Glutamatergic neuron (in vitro differentiated cells): ENCODE measurements around the gene PACSIN1. TPM values are rescaled to one million over a fixed set of nuclear protein-coding genes. Genes with fewer than 3 reads are reported as not detected.

ENCODE experiments used
- DNase-seq: peaks from one replicate; pipeline ENCODE4 v3.0.0; 2022
- H3K27ac Mint-ChIP-seq: one replicate; pipeline ENCODE4 v1.8.0; 2020; ENCODE audit warnings: mild to moderate bottlenecking, mixed read lengths, inconsistent platforms; ENCODE audit not compliant: unreplicated experiment
- H3K27me3 Mint-ChIP-seq: one replicate; pipeline ENCODE4 v1.8.0; 2020; ENCODE audit warnings: mild to moderate bottlenecking, moderate library complexity, mixed read lengths, inconsistent platforms; ENCODE audit not compliant: unreplicated experiment
- H3K36me3 Mint-ChIP-seq: one replicate; pipeline ENCODE4 v1.8.0; 2020; ENCODE audit warnings: mild to moderate bottlenecking, mixed read lengths, inconsistent platforms; ENCODE audit not compliant: unreplicated experiment
- H3K4me1 Mint-ChIP-seq: one replicate; pipeline ENCODE4 v1.8.0; 2020; ENCODE audit warnings: mild to moderate bottlenecking, low read depth, mixed read lengths, inconsistent platforms; ENCODE audit not compliant: unreplicated experiment
- H3K4me3 Mint-ChIP-seq: one replicate; pipeline ENCODE4 v1.8.0; 2020; ENCODE audit warnings: mild to moderate bottlenecking, mixed read lengths, inconsistent platforms; ENCODE audit not compliant: unreplicated experiment
- H3K9me3 Mint-ChIP-seq: one replicate; pipeline ENCODE4 v1.8.0; 2020; ENCODE audit warnings: mild to moderate bottlenecking, moderate library complexity, mixed read lengths, inconsistent platforms; ENCODE audit not compliant: unreplicated experiment
- CTCF ChIP-seq: fragments of 200-600 bp; sonication (generic); IDR thresholded peaks from one replicate; pipeline ENCODE4 v1.5.0; 2021; ENCODE audit not compliant: partially characterized antibody, unreplicated experiment
- total RNA-seq: library from RNA; stranded (reverse); fragmentation: NEBNext Ultra II Directional; extraction: Animal tissue kit (Norgen Biotek cat#: 25700); gene quantifications from one replicate; pipeline ENCODE4 v1.2.1, GENCODE V29; 2021; ENCODE audit not compliant: unreplicated experiment

Gene PACSIN1
- total RNA-seq, 1 donor from 2014 or later = 0.47 TPM

- no peak overlapping the region for H3K27ac Mint-ChIP-seq
- peaks cover 12% of the 10 kb centered on the region for H3K27me3 Mint-ChIP-seq
- DNase-seq = no peak
- no peak for TF ChIP-seq CTCF
- H3K4me1 Mint-ChIP-seq = peaks cover 15% of the 10 kb centered on the region
- H3K9me3 Mint-ChIP-seq = peaks cover 2% of the 10 kb centered on the region
- H3K4me3 Mint-ChIP-seq = peak overlapping the region; percentile 32
- H3K36me3 Mint-ChIP-seq = no peaks in the 10 kb centered on the region
Measured at GRCh38 chr6:34516391-34517324, 50.8 kb downstream of the PACSIN1 start.

GRCh38 chr6:34517461-34517881 lies 51.6 kb downstream of the PACSIN1 start:
- no peak overlapping the region for H3K4me3 Mint-ChIP-seq
- H3K9me3 Mint-ChIP-seq = peaks cover 2% of the 10 kb centered on the region
- H3K36me3 Mint-ChIP-seq = no peaks in the 10 kb centered on the region
- TF ChIP-seq CTCF = no peak
- no peak overlapping the region for H3K27ac Mint-ChIP-seq
- no peak for DNase-seq
- peaks cover 12% of the 10 kb centered on the region for H3K27me3 Mint-ChIP-seq
- H3K4me1 Mint-ChIP-seq = peaks cover 15% of the 10 kb centered on the region

- Mint-ChIP-seq H3K27me3 (peaks cover 13% of the 10 kb centered on the region), H3K36me3 (no peaks in the 10 kb centered on the region), H3K4me1 (peaks cover 14% of the 10 kb centered on the region), H3K4me3 (no peak overlapping the region), H3K9me3 (peaks cover 2% of the 10 kb centered on the region), H3K27ac (no peak overlapping the region)
- no peak for DNase-seq
- no peak for TF ChIP-seq CTCF
Measured at GRCh38 chr6:34517966-34518365, 52.1 kb downstream of the PACSIN1 start.

- Mint-ChIP-seq H3K36me3 (no peaks in the 10 kb centered on the region), H3K27ac (no peak overlapping the region), H3K4me3 (no peak overlapping the region), H3K4me1 (peaks cover 6% of the 10 kb centered on the region), H3K27me3 (peaks cover 13% of the 10 kb centered on the region), H3K9me3 (peaks cover 2% of the 10 kb centered on the region)
- DNase-seq = no peak
- no peak for TF ChIP-seq CTCF
Measured at GRCh38 chr6:34518669-34519365, 52.9 kb downstream of the PACSIN1 start.
